ENCODE measurements around the gene CES2. TPM values are rescaled to one million over a fixed set of nuclear protein-coding genes. Genes with fewer than 3 reads are reported as not detected.

CES2 gene
- total and polyA plus RNA-seq, 9 donors: 25.5 to 51.9 (median 38.9) TPM

DNA sequence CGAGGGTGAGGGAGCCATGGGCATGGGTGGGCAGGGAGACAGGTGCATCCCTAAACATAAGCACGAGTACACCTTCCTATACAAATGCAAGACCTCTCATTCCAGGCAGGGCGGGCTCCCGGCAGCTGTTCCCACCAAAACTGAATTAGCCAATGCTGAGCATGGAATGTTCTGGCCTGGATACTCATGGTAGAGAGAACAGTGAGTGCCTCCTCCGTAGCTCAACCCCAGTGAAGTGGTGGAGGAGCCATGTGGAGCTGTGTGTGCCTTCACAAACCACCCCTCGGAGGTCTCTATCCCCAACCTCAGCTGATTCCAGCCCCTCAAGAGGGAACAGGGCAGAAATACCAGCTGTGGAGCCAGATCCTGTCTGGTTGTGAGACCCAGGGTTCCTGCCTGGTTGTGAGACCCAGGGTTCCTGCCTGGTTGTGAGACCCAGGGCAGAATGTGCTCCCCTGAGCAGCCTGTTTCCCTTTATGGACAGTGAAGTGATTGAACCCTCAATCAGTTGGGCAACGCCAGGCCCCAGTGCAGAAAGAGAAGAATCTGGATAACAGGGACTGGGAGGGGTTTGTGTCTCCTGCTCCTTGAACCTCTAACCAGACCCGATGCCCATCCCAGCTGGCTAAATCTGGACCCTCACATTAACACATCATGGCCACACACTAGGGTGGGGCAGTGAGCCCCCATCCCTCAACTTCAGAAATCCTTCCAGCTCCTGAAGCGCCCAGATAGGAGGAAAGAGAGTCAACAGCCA, 14.2 kb upstream of the CES2 start:
- no peak overlapping the region for H3K27ac ChIP-seq
- TF ChIP-seq EP300 (IDR thresholded peaks at IDR 0.05) (no peak), POLR2A (IDR thresholded peaks at IDR 0.05) (no peak)
- TF ChIP-seq, protein P1, sequence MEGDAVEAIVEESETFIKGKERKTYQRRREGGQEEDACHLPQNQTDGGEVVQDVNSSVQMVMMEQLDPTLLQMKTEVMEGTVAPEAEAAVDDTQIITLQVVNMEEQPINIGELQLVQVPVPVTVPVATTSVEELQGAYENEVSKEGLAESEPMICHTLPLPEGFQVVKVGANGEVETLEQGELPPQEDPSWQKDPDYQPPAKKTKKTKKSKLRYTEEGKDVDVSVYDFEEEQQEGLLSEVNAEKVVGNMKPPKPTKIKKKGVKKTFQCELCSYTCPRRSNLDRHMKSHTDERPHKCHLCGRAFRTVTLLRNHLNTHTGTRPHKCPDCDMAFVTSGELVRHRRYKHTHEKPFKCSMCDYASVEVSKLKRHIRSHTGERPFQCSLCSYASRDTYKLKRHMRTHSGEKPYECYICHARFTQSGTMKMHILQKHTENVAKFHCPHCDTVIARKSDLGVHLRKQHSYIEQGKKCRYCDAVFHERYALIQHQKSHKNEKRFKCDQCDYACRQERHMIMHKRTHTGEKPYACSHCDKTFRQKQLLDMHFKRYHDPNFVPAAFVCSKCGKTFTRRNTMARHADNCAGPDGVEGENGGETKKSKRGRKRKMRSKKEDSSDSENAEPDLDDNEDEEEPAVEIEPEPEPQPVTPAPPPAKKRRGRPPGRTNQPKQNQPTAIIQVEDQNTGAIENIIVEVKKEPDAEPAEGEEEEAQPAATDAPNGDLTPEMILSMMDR (IDR thresholded peaks at IDR 0.05): no peak

GRCh38 chr16:66921729-66922450, 13.4 kb upstream of the CES2 start:
- no peak overlapping the region for H3K27ac ChIP-seq
- TF ChIP-seq, protein P1 (IDR thresholded peaks at IDR 0.05): no peak
- no peak for TF ChIP-seq POLR2A (IDR thresholded peaks at IDR 0.05)
- TF ChIP-seq EP300 (IDR thresholded peaks at IDR 0.05): no peak
- no peaks in the 10 kb centered on the region for H3K9me3 ChIP-seq
- DNase-seq: no peak
- H3K4me3 ChIP-seq: no peak overlapping the region
- peaks cover 10% of the 10 kb centered on the region for H3K4me1 ChIP-seq (ENCODE audit: insufficient read depth)
- no peaks in the 10 kb centered on the region for H3K27me3 ChIP-seq
- 85 to 86% (median 86%) methylated on average over 42 of the region's 42 CpGs for WGBS, 3 donors
- no peaks in the 10 kb centered on the region for H3K36me3 ChIP-seq
- intact Hi-C loops (cut with DNase I): no loop called here

More for the DNA sequence above, 14.2 kb upstream of the CES2 start:
- Histone ChIP-seq H3K4me3 (no peak overlapping the region), H3K36me3 (no peaks in the 10 kb centered on the region), H3K27me3 (no peaks in the 10 kb centered on the region), H3K9me3 (no peaks in the 10 kb centered on the region), H3K4me1 (ENCODE audit: insufficient read depth) (peaks cover 7% of the 10 kb centered on the region)
- DNase-seq: no peak
- 68 to 82% (median 79%) methylated on average over 9 of the region's 9 CpGs for WGBS, 3 donors
- intact Hi-C loops (cut with DNase I): no loop called here

DNA sequence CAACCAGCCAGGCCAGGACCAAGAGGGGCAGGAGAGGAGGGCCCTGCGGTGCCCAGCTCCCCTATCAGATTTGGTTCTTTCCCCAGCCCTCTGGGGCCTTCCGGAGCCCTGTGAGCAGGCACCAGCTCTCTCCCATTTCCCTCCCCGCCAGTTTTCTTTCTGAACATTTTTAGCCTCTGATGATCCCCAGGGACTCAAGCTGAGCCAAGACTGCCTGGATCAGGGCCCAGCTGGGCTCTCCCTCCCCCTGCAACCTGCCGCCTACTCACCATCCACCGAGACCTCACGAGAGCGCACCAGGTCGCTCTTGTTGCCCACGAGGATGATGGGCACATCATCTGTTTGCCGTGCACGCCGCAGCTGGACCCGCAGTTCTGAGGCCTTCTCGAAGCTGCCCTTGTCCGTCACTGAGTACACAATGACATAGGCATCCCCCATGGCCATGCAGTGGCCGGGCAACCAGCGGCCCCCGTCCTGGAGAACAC, 12.0 kb upstream of the CES2 start:
- Histone ChIP-seq H3K27ac (peak overlapping the region in 1 of 2 donors; percentile 32), H3K9me3 (no peaks in the 10 kb centered on the region), H3K4me3 (no peak overlapping the region), H3K4me1 (ENCODE audit: insufficient read depth) (peaks cover 10% of the 10 kb centered on the region), H3K27me3 (no peaks in the 10 kb centered on the region), H3K36me3 (no peaks in the 10 kb centered on the region)
- DNase-seq: peak; percentile 73 to 84 (median 76)
- intact Hi-C loops (cut with DNase I): no loop called here
- TF ChIP-seq EP300 (IDR thresholded peaks at IDR 0.05): no peak
- TF ChIP-seq, protein P1 (IDR thresholded peaks at IDR 0.05): no peak
- TF ChIP-seq POLR2A (IDR thresholded peaks at IDR 0.05): no peak
- WGBS, 3 donors: 32 to 41% (median 37%) methylated on average over 18 of the region's 18 CpGs

GRCh38 chr16:66923866-66924265, 11.4 kb upstream of the CES2 start:
- no peaks in the 10 kb centered on the region for H3K27me3 ChIP-seq
- 77 to 83% (median 79%) methylated on average over 3 of the region's 3 CpGs for WGBS, 3 donors
- H3K4me1 ChIP-seq (ENCODE audit: insufficient read depth): peaks cover 10% of the 10 kb centered on the region
- intact Hi-C loops (cut with DNase I): loop anchor here in 1 of 4 donors (2.0 kb wide), 1 partner anchor 21 kb away; no protein-coding TSS in a partner anchor
- TF ChIP-seq EP300 (IDR thresholded peaks at IDR 0.05) (no peak), POLR2A (IDR thresholded peaks at IDR 0.05) (no peak)
- TF ChIP-seq, protein P1 (IDR thresholded peaks at IDR 0.05): no peak
- no peak overlapping the region for H3K4me3 ChIP-seq
- no peaks in the 10 kb centered on the region for H3K36me3 ChIP-seq
- H3K9me3 ChIP-seq: no peaks in the 10 kb centered on the region
- no peak overlapping the region for H3K27ac ChIP-seq
- no peak for DNase-seq

Data from ovary (tissue), 9 donors.